ENCODE results near the gene KIAA0319L. TPM values are rescaled to one million over a fixed set of nuclear protein-coding genes. Genes with fewer than 3 reads are reported as not detected.

The KIAA0319L gene
- polyA plus RNA-seq, 1 donor (not counting 4 experiments of a cell fraction or from before 2014, with no cell fraction given): 23.8 TPM

DNA sequence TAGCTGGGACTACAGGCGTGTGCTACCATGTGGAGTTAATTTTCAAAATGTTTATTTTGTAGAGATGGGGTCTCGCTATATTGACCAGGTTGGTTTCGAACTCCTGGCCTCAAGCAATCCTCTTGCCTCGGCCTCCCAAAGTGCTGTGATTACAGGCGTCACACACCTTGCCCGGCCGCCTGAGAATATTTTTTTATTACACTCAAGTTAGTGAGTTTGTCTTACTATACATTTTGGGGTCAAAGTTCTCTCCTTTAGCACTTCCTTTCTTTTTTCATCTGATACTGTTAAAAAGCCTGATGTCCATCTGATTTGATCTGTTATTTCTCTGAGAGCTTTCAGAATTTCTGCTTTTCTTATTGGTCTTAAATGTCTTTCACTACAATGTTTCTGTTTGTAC is 128.8 kb downstream of the KIAA0319L start:
- no peak for TF ChIP-seq CTCF (optimal IDR thresholded peaks at IDR 0.05 in 1 of 3, IDR thresholded peaks at IDR 0.05 in 1 of 3, conservative IDR thresholded peaks at IDR 0.05 in 1 of 3; ENCODE audit: extremely low read depth in 1 of 3, insufficient read depth in 2 of 3, low read length in 3 of 3)
- TF ChIP-seq EZH2 (IDR thresholded peaks at IDR 0.05; ENCODE audit: low read length): no peak
- no peak for FAIRE-seq
- no peak for DNase-seq (ENCODE audit: low read depth, low spot score)
- no peak overlapping the region for H3K4me3 ChIP-seq (ENCODE audit: control insufficient read depth in 2 of 3, extremely low read depth in 1 of 3, insufficient read depth in 2 of 3, low read depth in 1 of 3, low read length in 3 of 3)
- H3K4me2 ChIP-seq (ENCODE audit: control insufficient read depth, extremely low read depth, insufficient read depth, low read depth, low read length): no peak overlapping the region
- no peaks in the 10 kb centered on the region for H4K20me1 ChIP-seq (ENCODE audit: control insufficient read depth, extremely low read depth, insufficient read depth, low read length)
- H2AFZ ChIP-seq (ENCODE audit: control insufficient read depth, low read length): no peak overlapping the region
- peaks cover 5% of the 10 kb centered on the region in 2 experiments for H3K36me3 ChIP-seq (ENCODE audit: control insufficient read depth in 2 of 2, extremely low read depth in 1 of 2, insufficient read depth in 2 of 2, low read length in 2 of 2)
- H3K9me1 ChIP-seq (ENCODE audit: control insufficient read depth, extremely low read depth, insufficient read depth, low read length): no peaks in the 10 kb centered on the region
- H3K9me3 ChIP-seq (ENCODE audit: control insufficient read depth, low read depth, low read length): no peaks in the 10 kb centered on the region
- no peaks in the 10 kb centered on the region for H3K27me3 ChIP-seq (ENCODE audit: control insufficient read depth, extremely low read depth, insufficient read depth, low read length)
- dilution Hi-C loops (cut with MboI; ENCODE audit: extremely low pct_ligation_motif_present, low sequenced_read_pairs): no loop called here
- H3K79me2 ChIP-seq (ENCODE audit: control insufficient read depth, insufficient read depth, low read length): no peaks in the 10 kb centered on the region
- no peak overlapping the region for H3K27ac ChIP-seq (ENCODE audit: control insufficient read depth, insufficient read depth, low read length)
- H3K9ac ChIP-seq (ENCODE audit: control insufficient read depth, extremely low read depth, insufficient read depth, low read length): no peak overlapping the region
- no peaks in the 10 kb centered on the region for H3K4me1 ChIP-seq (ENCODE audit: control insufficient read depth, extremely low read depth, insufficient read depth, low read length)

DNA sequence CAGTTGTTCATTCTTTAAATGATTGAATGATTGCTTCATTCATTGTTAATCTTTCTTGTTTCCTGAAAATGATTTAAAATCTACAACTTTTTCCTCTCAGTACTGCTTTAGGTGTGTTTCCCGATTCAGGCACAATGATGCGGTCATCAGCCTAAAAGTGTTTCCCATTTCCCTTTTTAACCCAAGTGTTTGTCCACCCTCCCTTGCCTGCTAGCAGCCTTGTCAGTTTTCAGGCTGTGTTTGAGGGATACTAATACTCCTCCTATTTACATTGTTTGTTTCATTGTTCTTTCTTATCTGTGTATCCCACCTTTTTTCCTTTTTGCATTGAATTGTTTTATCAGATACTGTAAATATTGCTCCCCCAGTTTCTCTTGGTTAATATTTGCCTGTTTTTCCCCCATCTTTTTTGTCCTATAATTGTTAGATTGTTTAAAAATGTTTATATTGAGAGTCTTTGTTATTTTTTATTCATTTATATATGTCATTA is 131.1 kb downstream of the KIAA0319L start:
- H3K9me3 ChIP-seq (ENCODE audit: control insufficient read depth, low read depth, low read length): no peaks in the 10 kb centered on the region
- FAIRE-seq: no peak
- H3K9me1 ChIP-seq (ENCODE audit: control insufficient read depth, extremely low read depth, insufficient read depth, low read length): no peaks in the 10 kb centered on the region
- no peak overlapping the region for H3K27ac ChIP-seq (ENCODE audit: control insufficient read depth, insufficient read depth, low read length)
- H3K4me1 ChIP-seq (ENCODE audit: control insufficient read depth, extremely low read depth, insufficient read depth, low read length): no peaks in the 10 kb centered on the region
- dilution Hi-C loops (cut with MboI; ENCODE audit: extremely low pct_ligation_motif_present, low sequenced_read_pairs): no loop called here
- H4K20me1 ChIP-seq (ENCODE audit: control insufficient read depth, extremely low read depth, insufficient read depth, low read length): no peaks in the 10 kb centered on the region
- H3K4me3 ChIP-seq (ENCODE audit: control insufficient read depth in 2 of 3, extremely low read depth in 1 of 3, insufficient read depth in 2 of 3, low read depth in 1 of 3, low read length in 3 of 3): no peak overlapping the region
- H2AFZ ChIP-seq (ENCODE audit: control insufficient read depth, low read length): no peak overlapping the region
- no peak overlapping the region for H3K9ac ChIP-seq (ENCODE audit: control insufficient read depth, extremely low read depth, insufficient read depth, low read length)
- no peak for DNase-seq (ENCODE audit: low read depth, low spot score)
- no peak overlapping the region for H3K4me2 ChIP-seq (ENCODE audit: control insufficient read depth, extremely low read depth, insufficient read depth, low read depth, low read length)
- peaks cover 0 to 3% of the 10 kb centered on the region in 2 experiments for H3K36me3 ChIP-seq (ENCODE audit: control insufficient read depth in 2 of 2, extremely low read depth in 1 of 2, insufficient read depth in 2 of 2, low read length in 2 of 2)
- TF ChIP-seq CTCF (optimal IDR thresholded peaks at IDR 0.05 in 1 of 3, IDR thresholded peaks at IDR 0.05 in 1 of 3, conservative IDR thresholded peaks at IDR 0.05 in 1 of 3; ENCODE audit: extremely low read depth in 1 of 3, insufficient read depth in 2 of 3, low read length in 3 of 3) (no peak), EZH2 (IDR thresholded peaks at IDR 0.05; ENCODE audit: low read length) (no peak)
- no peaks in the 10 kb centered on the region for H3K27me3 ChIP-seq (ENCODE audit: control insufficient read depth, extremely low read depth, insufficient read depth, low read length)
- H3K79me2 ChIP-seq (ENCODE audit: control insufficient read depth, insufficient read depth, low read length): no peaks in the 10 kb centered on the region

Measured in keratinocyte (primary cell).